22Rv1 (cell line): ENCODE measurements around the gene BEND6.

ENCODE experiments used
- H3K27ac ChIP-seq: fragments of 450-650 bp; 2 replicates; pipeline ENCODE4 v1.5.1; 2017
- CTCF ChIP-seq: fragments of 450-650 bp; IDR thresholded peaks from 2 replicates; pipeline ENCODE4 v1.5.1; 2017; ENCODE audit warnings: mild to moderate bottlenecking
- ZFX ChIP-seq: fragments of 450-650 bp; IDR thresholded peaks from 2 replicates; pipeline ENCODE4 v1.6.1; 2017; ENCODE audit warnings: antibody characterized with exemption, borderline replicate concordance

BEND6 gene

GRCh38 chr6:56961151-56961550 is 6.2 kb downstream of the BEND6 start:
- no peak overlapping the region for H3K27ac ChIP-seq
- no peak for TF ChIP-seq ZFX
- TF ChIP-seq CTCF, result no peak

GRCh38 chr6:56962441-56962840 is 7.5 kb downstream of the BEND6 start:
- TF ChIP-seq CTCF (no peak), ZFX (no peak)
- H3K27ac ChIP-seq, result no peak overlapping the region

- no peak for TF ChIP-seq CTCF
- no peak for TF ChIP-seq ZFX
- H3K27ac ChIP-seq, result no peak overlapping the region
These were observed 8.1 kb downstream of the BEND6 start for GRCh38 chr6:56963043-56963442.

GRCh38 chr6:56963793-56964192 is 8.9 kb downstream of the BEND6 start:
- H3K27ac ChIP-seq, result no peak overlapping the region
- TF ChIP-seq ZFX (no peak), CTCF (no peak)

- no peak overlapping the region for H3K27ac ChIP-seq
- no peak for TF ChIP-seq CTCF
These were observed 10.2 kb downstream of the BEND6 start for GRCh38 chr6:56965126-56965525.

GRCh38 chr6:56970849-56971248 is 15.9 kb downstream of the BEND6 start:
- no peak for TF ChIP-seq CTCF
- no peak for TF ChIP-seq ZFX
- H3K27ac ChIP-seq, result no peak overlapping the region

GRCh38 chr6:56977192-56977591 is 22.3 kb downstream of the BEND6 start:
- H3K27ac ChIP-seq, result no peak overlapping the region
- TF ChIP-seq ZFX (no peak), CTCF (no peak)
